Esophagus (tissue), 2 donors: Measurements from ENCODE around the gene SNCB. TPM values are rescaled to one million over a fixed set of nuclear protein-coding genes. Genes with fewer than 3 reads are reported as not detected.

Experiments used
- H3K27ac ChIP-seq, 2 donors: one replicate each; pipeline ENCODE4 v1.5.1; 2013; ENCODE audit warnings: low read depth in 2 of 2, mild to moderate bottlenecking in 2 of 2, inconsistent platforms in 1 of 2, low read length in 1 of 2, moderate library complexity in 1 of 2
- H3K27me3 ChIP-seq, 2 donors: one replicate each; pipeline ENCODE4 v1.6.1; 2013; ENCODE audit warnings: low read length in 2 of 2, control low read depth in 1 of 2, mild to moderate bottlenecking in 1 of 2; ENCODE audit not compliant: insufficient read depth in 2 of 2, control insufficient read depth in 1 of 2
- H3K36me3 ChIP-seq, 2 donors: one replicate each; pipeline ENCODE4 v1.6.1; 2013; ENCODE audit warnings: low read length in 1 of 2; ENCODE audit not compliant: control insufficient read depth in 2 of 2, insufficient read depth in 2 of 2
- H3K4me1 ChIP-seq, 2 donors: one replicate each; pipeline ENCODE4 v1.6.1; 2013; ENCODE audit warnings: low read length in 1 of 2; ENCODE audit not compliant: control insufficient read depth in 2 of 2, insufficient read depth in 2 of 2
- H3K4me3 ChIP-seq, 2 donors: one replicate each; pipeline ENCODE4 v1.5.1; 2013; ENCODE audit warnings: low read length in 2 of 2, mild to moderate bottlenecking in 2 of 2, low read depth in 1 of 2, moderate library complexity in 1 of 2
- H3K9me3 ChIP-seq, 2 donors: one replicate each; pipeline ENCODE4 v1.6.1; 2013; ENCODE audit warnings: mild to moderate bottlenecking in 2 of 2, low read depth in 1 of 2, low read length in 1 of 2, moderate library complexity in 1 of 2; ENCODE audit not compliant: control insufficient read depth in 2 of 2, insufficient read depth in 1 of 2
- WGBS, 2 donors: extraction: QIAGEN DNeasy Blood & Tissue Kit; methylation state at CpG; one replicate each; pipeline ENCODE4 v1.1.7; 2013; 5-methylcytosine and 5-hydroxymethylcytosine counted together
- polyA plus RNA-seq, 2 donors: library from polyadenylated mRNA; stranded (reverse); fragments of 200-250 nt; gene quantifications; one replicate each; pipeline ENCODE4 v1.2.3, GENCODE V29; 2013
- donor health status: healthy with polysubstance abuse.
- donor health status: Bipolar disorder and iron deficiency.

SNCB gene
- polyA plus RNA-seq, 2 donors = not detected

GRCh38 chr5:176618783-176619182, 11.6 kb downstream of the SNCB start:
- no peak overlapping the region for H3K27ac ChIP-seq
- H3K36me3 ChIP-seq = no peaks in the 10 kb centered on the region
- peaks cover 9 to 13% of the 10 kb centered on the region in 2 donors for H3K4me1 ChIP-seq
- 33 to 38% methylated on average over 19 of the region's 19 CpGs for WGBS, 2 donors
- H3K9me3 ChIP-seq = peaks cover 0 to 9% of the 10 kb centered on the region in 2 donors
- peaks cover 0 to 26% of the 10 kb centered on the region in 2 donors for H3K27me3 ChIP-seq
- H3K4me3 ChIP-seq = no peak overlapping the region

DNA sequence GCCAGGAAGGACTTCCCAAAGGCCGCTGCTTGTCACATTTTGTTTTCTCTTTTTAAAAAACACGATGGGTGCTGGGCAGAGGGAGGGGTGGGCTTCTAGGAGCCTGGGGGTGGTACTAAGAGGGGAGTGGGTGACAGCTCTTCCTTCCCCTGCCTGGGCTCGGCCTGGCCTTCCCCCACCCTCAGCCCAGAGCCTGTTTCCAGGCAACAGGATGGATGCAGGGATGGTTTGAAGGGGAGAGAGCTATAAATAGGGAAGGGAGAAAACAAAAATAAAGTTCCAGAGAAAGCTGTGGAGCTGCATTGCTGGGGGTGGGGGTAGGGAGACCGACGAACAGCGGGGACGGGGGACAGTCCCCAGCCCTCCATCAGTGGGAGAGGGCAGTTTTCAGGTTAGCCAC, 13.8 kb downstream of the SNCB start:
- peaks cover 0 to 9% of the 10 kb centered on the region in 2 donors for H3K9me3 ChIP-seq
- whole genome bisulfite sequencing, 2 donors = 62 to 66% methylated on average over 7 of the region's 7 CpGs
- peaks cover 0 to 26% of the 10 kb centered on the region in 2 donors for H3K27me3 ChIP-seq
- H3K4me3 ChIP-seq = no peak overlapping the region
- H3K27ac ChIP-seq = no peak overlapping the region
- H3K4me1 ChIP-seq = peaks cover 9 to 13% of the 10 kb centered on the region in 2 donors
- H3K36me3 ChIP-seq = no peaks in the 10 kb centered on the region

DNA sequence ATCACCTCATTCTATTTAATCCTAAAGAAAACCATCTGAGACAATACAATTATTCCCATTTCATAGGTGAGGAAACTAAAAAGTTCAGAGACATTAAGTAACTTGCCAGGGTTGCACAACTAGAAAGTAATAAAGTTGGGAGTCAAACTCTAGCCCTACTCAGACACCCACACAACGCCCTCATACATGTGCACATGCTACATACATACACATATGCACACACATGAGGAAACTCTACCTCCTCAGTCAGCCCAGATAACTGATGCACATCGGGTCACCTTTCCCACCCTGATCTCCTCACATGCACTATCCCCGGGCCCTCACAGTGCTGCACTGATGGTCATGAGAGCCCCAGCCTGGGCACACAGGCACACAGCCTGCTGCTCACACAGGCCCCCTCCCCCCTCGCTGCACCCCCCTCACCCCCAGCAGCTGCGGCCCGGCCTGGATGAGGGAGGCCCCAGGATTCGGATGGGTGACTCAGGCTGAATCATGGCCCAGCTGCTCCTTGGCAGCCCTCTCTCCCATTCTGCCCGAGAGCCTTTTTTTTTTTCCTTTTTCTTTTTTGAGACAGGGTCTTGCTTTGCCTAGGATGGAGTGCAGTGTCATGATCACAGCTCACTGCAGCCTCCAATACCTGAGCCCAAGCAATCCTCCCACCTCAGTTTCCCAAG, 15.4 kb downstream of the SNCB start:
- peaks cover 0 to 18% of the 10 kb centered on the region in 2 donors for H3K27me3 ChIP-seq
- peaks cover 0 to 9% of the 10 kb centered on the region in 2 donors for H3K9me3 ChIP-seq
- no peak overlapping the region for H3K4me3 ChIP-seq
- H3K4me1 ChIP-seq = peaks cover 11% of the 10 kb centered on the region in 2 donors
- 41 to 49% methylated on average over 8 of the region's 8 CpGs for WGBS, 2 donors
- no peak overlapping the region for H3K27ac ChIP-seq
- H3K36me3 ChIP-seq = no peaks in the 10 kb centered on the region

DNA sequence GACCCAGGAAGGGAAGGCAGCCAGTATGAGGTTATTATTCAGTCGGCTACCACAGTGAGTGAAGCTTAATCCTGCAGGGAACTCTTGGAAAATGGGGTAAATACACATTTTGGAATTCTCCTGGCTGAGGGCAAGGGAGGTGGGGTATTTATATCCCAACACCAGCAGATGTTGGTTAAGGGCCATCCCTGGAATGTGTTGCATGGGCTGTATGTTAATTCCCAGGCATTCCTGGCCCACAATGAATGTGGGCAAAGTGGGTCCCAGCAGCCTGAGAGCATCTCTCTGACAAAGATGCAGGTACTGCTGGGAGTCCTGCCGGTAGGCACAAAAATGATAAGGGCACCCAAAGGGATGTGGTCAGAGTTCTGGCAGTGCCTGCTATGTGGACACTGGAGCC, 17.5 kb downstream of the SNCB start:
- Histone ChIP-seq H3K27me3 (peaks cover 0 to 4% of the 10 kb centered on the region in 2 donors), H3K4me3 (no peak overlapping the region), H3K27ac (no peak overlapping the region), H3K9me3 (no peaks in the 10 kb centered on the region), H3K4me1 (peaks cover 4 to 8% of the 10 kb centered on the region in 2 donors), H3K36me3 (no peaks in the 10 kb centered on the region)
- 64 to 65% methylated on average over 2 of the region's 2 CpGs for WGBS, 2 donors

GRCh38 chr5:176612008-176612407, 18.3 kb downstream of the SNCB start:
- no peaks in the 10 kb centered on the region for H3K9me3 ChIP-seq
- H3K27me3 ChIP-seq = peaks cover 0 to 4% of the 10 kb centered on the region in 2 donors
- H3K27ac ChIP-seq = no peak overlapping the region
- no peaks in the 10 kb centered on the region for H3K36me3 ChIP-seq
- H3K4me1 ChIP-seq = peaks cover 4 to 8% of the 10 kb centered on the region in 2 donors
- no peak overlapping the region for H3K4me3 ChIP-seq
- whole genome bisulfite sequencing, 2 donors = 79 to 84% methylated on average over 6 of the region's 6 CpGs

GRCh38 chr5:176611435-176611834, 18.9 kb downstream of the SNCB start:
- 12% methylated on average over 10 of the region's 10 CpGs for WGBS, 2 donors
- peaks cover 4 to 8% of the 10 kb centered on the region in 2 donors for H3K4me1 ChIP-seq
- H3K27ac ChIP-seq = no peak overlapping the region
- H3K27me3 ChIP-seq = peaks cover 0 to 4% of the 10 kb centered on the region in 2 donors
- no peaks in the 10 kb centered on the region for H3K9me3 ChIP-seq
- H3K4me3 ChIP-seq = no peak overlapping the region
- no peaks in the 10 kb centered on the region for H3K36me3 ChIP-seq

DNA sequence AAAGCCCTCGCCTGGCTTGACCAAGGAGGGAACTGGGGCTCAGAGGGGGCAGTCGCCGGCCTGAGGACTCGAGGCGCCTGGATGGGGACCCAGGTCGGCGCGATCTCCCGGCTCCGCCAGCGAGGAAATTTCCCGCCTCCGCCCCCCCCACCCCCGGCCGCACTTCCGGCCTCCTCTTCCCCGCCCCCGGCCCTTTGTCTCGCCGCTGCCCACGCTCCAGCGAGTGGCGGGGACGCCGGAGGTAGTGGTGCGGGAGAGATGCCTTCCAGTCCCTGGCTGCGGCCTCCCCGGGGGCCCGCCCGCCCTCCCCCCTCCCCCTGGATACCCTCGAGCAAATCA, 19.9 kb downstream of the SNCB start:
- no peak overlapping the region for H3K27ac ChIP-seq
- peaks cover 0 to 4% of the 10 kb centered on the region in 2 donors for H3K27me3 ChIP-seq
- no peaks in the 10 kb centered on the region for H3K36me3 ChIP-seq
- H3K9me3 ChIP-seq = no peaks in the 10 kb centered on the region
- H3K4me3 ChIP-seq = peak overlapping the region; percentile 61
- 2 to 4% methylated on average over 17 to 31 of the region's 31 CpGs for WGBS, 2 donors
- H3K4me1 ChIP-seq = peaks cover 4 to 8% of the 10 kb centered on the region in 2 donors

DNA sequence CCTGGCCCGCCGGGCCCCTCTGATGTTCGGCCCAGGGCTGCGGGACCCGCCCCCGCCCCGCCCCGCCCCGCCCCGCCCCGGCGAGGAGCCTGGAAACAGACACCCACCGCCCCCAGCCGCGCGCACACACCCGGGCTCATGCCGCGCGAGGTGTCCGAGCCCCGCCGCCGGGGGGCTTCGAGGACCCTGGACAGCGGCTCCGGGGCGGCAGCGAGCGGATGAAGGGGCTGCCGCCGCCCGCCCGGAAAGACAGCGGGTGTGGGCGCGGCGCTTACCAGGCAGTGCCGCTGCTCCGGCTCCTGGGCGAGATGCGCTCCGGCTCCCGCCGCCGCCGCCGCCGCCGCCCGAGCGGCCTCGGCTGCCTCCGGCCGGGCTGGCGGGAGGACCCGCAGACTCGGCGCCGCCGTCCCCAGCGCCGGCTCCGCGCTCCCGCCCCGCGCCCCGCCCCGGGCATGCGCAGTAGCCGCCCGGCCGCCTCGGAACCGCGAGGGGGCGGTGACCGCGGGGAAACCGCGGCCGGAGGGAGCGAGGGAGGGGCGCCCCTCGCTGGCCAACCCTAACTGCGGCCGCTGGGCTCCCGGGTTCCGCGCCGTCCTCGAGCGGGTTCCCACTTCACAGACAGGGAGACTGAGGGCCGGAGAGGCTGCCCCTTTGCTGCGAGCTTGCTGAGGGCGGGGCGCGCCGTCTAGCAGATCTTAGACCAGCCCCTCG, 20.5 kb downstream of the SNCB start, which contains the start of gene GPRIN1:
GPRIN1 (minus strand) TSS at position 433 of the 711 bp plus-strand sequence. CDS start 10,322 bp downstream, outside the sequence.
- Histone ChIP-seq H3K4me3 (peak within 1 kb of the TSS; percentile 61), H3K4me1 (peaks cover 4 to 8% of the 10 kb centered on the region in 2 donors), H3K9me3 (no peaks in the 10 kb centered on the region), H3K27me3 (peaks cover 0 to 4% of the 10 kb centered on the region in 2 donors), H3K36me3 (no peaks in the 10 kb centered on the region), H3K27ac (no peak within 1 kb of the TSS)
- 0 to 1% methylated on average over 62 to 101 of the region's 101 CpGs for WGBS, 2 donors

DNA sequence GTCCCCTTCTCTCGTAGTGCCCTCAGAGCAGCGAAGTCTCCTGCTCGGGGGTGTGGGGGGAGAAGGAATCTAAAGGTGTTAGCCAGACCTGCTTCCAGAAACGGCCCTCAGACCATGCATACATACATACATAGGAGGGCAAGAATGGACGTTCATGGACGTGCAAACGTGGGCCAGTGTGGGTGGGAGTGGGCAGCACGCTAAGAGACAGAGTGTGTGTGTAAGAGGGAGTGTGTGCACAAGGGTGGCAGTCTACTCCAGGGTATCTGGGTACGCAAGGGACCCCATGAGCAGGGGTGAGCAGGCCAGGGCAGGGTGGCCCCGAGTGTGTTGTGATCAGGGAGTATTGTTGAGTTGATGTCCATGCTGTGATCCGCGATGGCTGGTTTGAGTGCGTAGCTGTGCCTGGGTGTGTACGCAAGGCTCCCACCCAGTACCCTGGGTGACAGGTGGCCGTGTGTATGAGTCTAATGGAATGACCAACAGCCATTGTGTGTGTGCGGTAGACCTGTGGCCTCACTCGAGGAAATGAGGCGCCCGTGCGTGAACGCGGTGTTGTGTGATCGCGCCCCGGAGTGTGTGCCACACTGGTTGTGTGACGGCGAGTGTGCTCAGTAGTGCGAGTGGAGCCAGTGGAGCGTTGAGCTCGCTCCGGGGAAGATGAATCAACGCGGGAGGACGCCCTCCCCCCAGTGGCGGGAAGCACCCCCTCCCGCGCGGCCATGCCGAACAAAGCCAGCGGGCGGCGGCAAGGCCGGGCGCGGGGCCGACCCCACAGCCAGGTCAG, 21.2 kb downstream of the SNCB start:
- WGBS, 2 donors = 30 to 32% methylated on average over 37 to 46 of the region's 46 CpGs
- no peaks in the 10 kb centered on the region for H3K36me3 ChIP-seq
- H3K27me3 ChIP-seq = peaks cover 0 to 4% of the 10 kb centered on the region in 2 donors
- peak overlapping the region; percentile 61 for H3K4me3 ChIP-seq
- H3K9me3 ChIP-seq = no peaks in the 10 kb centered on the region
- peaks cover 4 to 8% of the 10 kb centered on the region in 2 donors for H3K4me1 ChIP-seq
- H3K27ac ChIP-seq = no peak overlapping the region
